DND-41 (cell line): ENCODE results near the gene LMNTD2.

ENCODE experiments used
- CTCF ChIP-seq: IDR thresholded peaks from 2 replicates; pipeline ENCODE4 v1.5.1; 2012; ENCODE audit warnings: borderline replicate concordance, low read length, moderate library complexity, mild to moderate bottlenecking; ENCODE audit not compliant: poor library complexity, severe bottlenecking; ENCODE audit errors: extremely low read depth
- EZH2 ChIP-seq: IDR thresholded peaks from 3 replicates; pipeline ENCODE4 v1.6.1; 2012; ENCODE audit warnings: borderline replicate concordance, low read depth, mild to moderate bottlenecking, moderate library complexity, low read length, inconsistent platforms; ENCODE audit not compliant: severe bottlenecking

DNA sequence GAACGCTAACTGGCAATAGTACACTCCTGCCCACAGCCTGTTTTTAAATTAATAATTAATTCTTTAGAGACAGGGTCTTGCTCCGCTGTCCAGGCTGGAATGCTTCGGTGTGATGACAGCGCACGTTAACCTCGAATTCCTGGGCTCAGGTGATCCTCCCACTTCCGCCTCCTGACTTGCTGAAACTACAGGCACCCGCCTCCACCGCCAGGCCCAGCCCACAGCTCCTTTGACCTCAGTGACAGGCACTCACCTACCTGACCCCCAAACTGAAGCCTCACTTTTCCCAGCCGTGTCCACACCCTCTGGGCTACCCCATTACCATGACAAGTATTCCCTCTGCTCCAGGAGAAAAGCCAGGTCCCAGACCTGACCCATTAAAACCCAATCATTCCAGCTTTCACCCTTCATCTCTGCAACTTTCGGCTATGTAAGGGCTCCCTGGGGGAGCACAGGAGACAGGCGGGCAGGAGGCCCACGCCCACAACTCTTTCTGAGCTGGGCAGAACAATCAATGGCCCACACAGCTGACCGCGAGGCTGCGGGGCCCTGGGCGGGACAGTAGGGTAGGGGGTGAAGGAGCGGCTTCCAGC is 730 bp downstream of the LMNTD2 start:
- TF ChIP-seq CTCF (no peak), EZH2 (no peak)
